Urothelium cell line (cell line): ENCODE results near the gene GRB10.
A peak's percentile ranks its signal among the peaks of the same experiment; 100 is the strongest.

ENCODE experiments used
- DNase-seq: peaks from one replicate; pipeline ENCODE4 v3.0.0; 2011; ENCODE audit warnings: low spot score, mixed read lengths
- FAIRE-seq: peaks from 2 replicates; lab custom pipeline; 2011; peaks lifted over from hg19 to GRCh38; lab: Jason Lieb, UNC

Gene GRB10

GRCh38 chr7:50805447-50806125 is 22.9 kb upstream of the GRB10 start:
- FAIRE-seq (no peak), DNase-seq (no peak)

GRCh38 chr7:50803359-50804337 is 21.0 kb upstream of the GRB10 start:
- DNase-seq (peak; percentile 29), FAIRE-seq (peak; percentile 35)

- DNase-seq (no peak), FAIRE-seq (no peak)
Measured at GRCh38 chr7:50801907-50802306, 19.2 kb upstream of the GRB10 start.

GRCh38 chr7:50799873-50800272 is 17.2 kb upstream of the GRB10 start:
- DNase-seq (no peak), FAIRE-seq (no peak)

GRCh38 chr7:50798126-50798525 is 15.4 kb upstream of the GRB10 start:
- DNase-seq (no peak), FAIRE-seq (no peak)

GRCh38 chr7:50795831-50796230 is 13.1 kb upstream of the GRB10 start:
- FAIRE-seq (no peak), DNase-seq (no peak)

- FAIRE-seq (no peak), DNase-seq (no peak)
Measured at GRCh38 chr7:50795253-50795652, 12.6 kb upstream of the GRB10 start.

- FAIRE-seq (peak; percentile 37), DNase-seq (no peak)
Measured at GRCh38 chr7:50793947-50794570, 11.4 kb upstream of the GRB10 start.

GRCh38 chr7:50793120-50793946 is 10.6 kb upstream of the GRB10 start:
- DNase-seq (peak; percentile 79), FAIRE-seq (no peak)

GRCh38 chr7:50792342-50793119 is 9.8 kb upstream of the GRB10 start:
- FAIRE-seq (no peak), DNase-seq (peak; percentile 54)

GRCh38 chr7:50791938-50792341 is 9.2 kb upstream of the GRB10 start:
- no peak for FAIRE-seq
- DNase-seq, result no peak

GRCh38 chr7:50791363-50791937 is 8.8 kb upstream of the GRB10 start:
- FAIRE-seq (no peak), DNase-seq (no peak)

- DNase-seq (no peak), FAIRE-seq (no peak)
Measured at GRCh38 chr7:50790381-50790780, 7.7 kb upstream of the GRB10 start.

GRCh38 chr7:50788382-50788781 is 5.7 kb upstream of the GRB10 start:
- no peak for DNase-seq
- FAIRE-seq, result no peak

GRCh38 chr7:50787825-50788224 is 5.1 kb upstream of the GRB10 start:
- FAIRE-seq (no peak), DNase-seq (no peak)

- DNase-seq (no peak), FAIRE-seq (no peak)
Measured at GRCh38 chr7:50785346-50785745, 2.6 kb upstream of the GRB10 start.

- no peak for DNase-seq
- no peak for FAIRE-seq
Measured at GRCh38 chr7:50783801-50784507, 1.3 kb upstream of the GRB10 start.

- DNase-seq (no peak), FAIRE-seq (peak; percentile 99)
Measured at GRCh38 chr7:50783303-50783702, 607 bp upstream of the GRB10 start.
